GM19099 (cell line): ENCODE measurements around the gene UBASH3B.

Source experiments
- POLR2A ChIP-seq: IDR thresholded peaks from 3 replicates; pipeline ENCODE4 v1.6.1; 2011; ENCODE audit warnings: low read depth; ENCODE audit not compliant: insufficient read length; ENCODE audit errors: extremely low read depth

The UBASH3B gene

GRCh38 chr11:122763108-122763507 is 107.6 kb downstream of the UBASH3B start:
- no peak for TF ChIP-seq POLR2A

GRCh38 chr11:122764371-122765090 is 109.0 kb downstream of the UBASH3B start:
- TF ChIP-seq POLR2A = no peak

GRCh38 chr11:122765487-122766131 is 110.1 kb downstream of the UBASH3B start:
- TF ChIP-seq POLR2A = no peak

GRCh38 chr11:122769126-122769780 is 113.7 kb downstream of the UBASH3B start:
- no peak for TF ChIP-seq POLR2A

GRCh38 chr11:122772945-122773344 is 117.4 kb downstream of the UBASH3B start:
- no peak for TF ChIP-seq POLR2A

- TF ChIP-seq POLR2A = no peak
Observed at GRCh38 chr11:122773781-122774266, 118.3 kb downstream of the UBASH3B start.

GRCh38 chr11:122775675-122776271 is 120.3 kb downstream of the UBASH3B start:
- no peak for TF ChIP-seq POLR2A

- no peak for TF ChIP-seq POLR2A
Observed at GRCh38 chr11:122776546-122776945, 121.0 kb downstream of the UBASH3B start.

- no peak for TF ChIP-seq POLR2A
Observed at GRCh38 chr11:122777343-122777742, 121.8 kb downstream of the UBASH3B start.

- TF ChIP-seq POLR2A = no peak
Observed at GRCh38 chr11:122778148-122778547, 122.6 kb downstream of the UBASH3B start.

- TF ChIP-seq POLR2A = no peak
Observed at GRCh38 chr11:122779047-122779629, 123.6 kb downstream of the UBASH3B start.

GRCh38 chr11:122780296-122780949 is 124.9 kb downstream of the UBASH3B start:
- no peak for TF ChIP-seq POLR2A

GRCh38 chr11:122781378-122782195 is 126.1 kb downstream of the UBASH3B start:
- TF ChIP-seq POLR2A = no peak

- TF ChIP-seq POLR2A = no peak
Observed at GRCh38 chr11:122782222-122782621, 126.7 kb downstream of the UBASH3B start.
